ENCODE data around the gene AP2S1.

The AP2S1 gene

GRCh38 chr19:46845959-46846459 is 4.6 kb downstream of the AP2S1 start:
- H3K27ac ChIP-seq = peak overlapping the region; percentile 47
- DNase-seq (ENCODE audit: low spot score) = no peak
- ChIA-PET POLR2A (ENCODE audit: low non-redundant PET) (no interaction called here), CTCF (interaction anchor here (0.6 to 1.0 kb wide), 4 partner anchors 10 to 356 kb away, joined by 3 to 4 read pairs (median 4); no protein-coding TSS in a partner anchor)
- TF ChIP-seq CTCF (conservative IDR thresholded peaks at IDR 0.05; ENCODE audit: low read depth) = no peak

GRCh38 chr19:46844067-46844489 is 6.6 kb downstream of the AP2S1 start:
- TF ChIP-seq CTCF (conservative IDR thresholded peaks at IDR 0.05; ENCODE audit: low read depth) = no peak
- ChIA-PET CTCF (interaction anchor here (0.6 to 1.2 kb wide), 3 partner anchors 62 to 235 kb away, joined by 3 to 5 read pairs (median 3); no protein-coding TSS in a partner anchor), POLR2A (ENCODE audit: low non-redundant PET) (no interaction called here)
- H3K27ac ChIP-seq = peak overlapping the region; percentile 70
- DNase-seq (ENCODE audit: low spot score) = no peak

GRCh38 chr19:46842791-46843190 is 7.9 kb downstream of the AP2S1 start:
- ChIA-PET POLR2A (ENCODE audit: low non-redundant PET) (interaction anchor here (0.6 kb wide), 1 partner anchor 93 kb away, joined by 7 read pairs; no protein-coding TSS in a partner anchor), CTCF (interaction anchor here (3.4 kb wide), 1 partner anchor 85 kb away, joined by 52 read pairs; no protein-coding TSS in a partner anchor)
- peak overlapping the region; percentile 70 for H3K27ac ChIP-seq
- TF ChIP-seq CTCF (conservative IDR thresholded peaks at IDR 0.05; ENCODE audit: low read depth) = no peak
- DNase-seq (ENCODE audit: low spot score) = no peak

GRCh38 chr19:46841458-46842083 is 9.1 kb downstream of the AP2S1 start:
- ChIA-PET CTCF (interaction anchor here (0.7 to 3.4 kb wide), 6 partner anchors 46 to 94 kb away, joined by 4 to 52 read pairs (median 8); partner anchors contain the start of gene SLC1A5), POLR2A (ENCODE audit: low non-redundant PET) (interaction anchor here (1.2 kb wide), 1 partner anchor 57 kb away, joined by 3 read pairs; no protein-coding TSS in a partner anchor)
- peak overlapping the region; percentile 70 for H3K27ac ChIP-seq
- DNase-seq (ENCODE audit: low spot score) = no peak
- no peak for TF ChIP-seq CTCF (conservative IDR thresholded peaks at IDR 0.05; ENCODE audit: low read depth)

GRCh38 chr19:46840498-46840942 is 10.1 kb downstream of the AP2S1 start:
- peak overlapping the region; percentile 70 for H3K27ac ChIP-seq
- peak; percentile 90 for TF ChIP-seq CTCF (conservative IDR thresholded peaks at IDR 0.05; ENCODE audit: low read depth)
- DNase-seq (ENCODE audit: low spot score) = no peak
- ChIA-PET POLR2A (ENCODE audit: low non-redundant PET) (interaction anchor here (0.6 to 1.2 kb wide), 6 partner anchors 13 to 404 kb away, joined by 3 to 6 read pairs (median 4); partner anchors contain the start of gene SLC1A5), CTCF (interaction anchor here (0.6 to 3.4 kb wide), 27 partner anchors 10 to 692 kb away, joined by 3 to 52 read pairs (median 4); partner anchors contain the start of genes IGFL2 and SLC1A5)

- ChIA-PET POLR2A (ENCODE audit: low non-redundant PET) (interaction anchor here (0.6 to 1.1 kb wide), 5 partner anchors 11 to 404 kb away, joined by 3 to 6 read pairs (median 4); partner anchors contain the start of genes AP2S1 and SLC1A5), CTCF (interaction anchor here (0.6 to 3.4 kb wide), 26 partner anchors 9 to 692 kb away, joined by 3 to 52 read pairs (median 4); partner anchors contain the start of genes IGFL2 and SLC1A5)
- no peak for TF ChIP-seq CTCF (conservative IDR thresholded peaks at IDR 0.05; ENCODE audit: low read depth)
- DNase-seq (ENCODE audit: low spot score) = no peak
- H3K27ac ChIP-seq = peak overlapping the region; percentile 70
Measured at GRCh38 chr19:46839752-46840497, 10.7 kb downstream of the AP2S1 start.
